H1 (cell line): ENCODE measurements around the gene C3orf52. TPM values are rescaled to one million over a fixed set of nuclear protein-coding genes. Genes with fewer than 3 reads are reported as not detected.

Source experiments
- RAD21 ChIP-seq, 2 experiments: IDR thresholded peaks in 1 of 2; conservative IDR thresholded peaks in 1 of 2; 2 replicates each; pipeline ENCODE4 v1.6.1; 2011; ENCODE audit warnings: low read depth in 2 of 2, low read length in 2 of 2, improper control_type of control experiment in 1 of 2, inconsistent platforms in 1 of 2, mild to moderate bottlenecking in 1 of 2, moderate library complexity in 1 of 2
- SAP30 ChIP-seq: fragments of 300-600 bp; sonication (generic); IDR thresholded peaks from 2 replicates; pipeline ENCODE4 v1.7.1; 2012; ENCODE audit warnings: low read length, moderate library complexity, mild to moderate bottlenecking, inconsistent platforms; ENCODE audit not compliant: insufficient read depth, insufficient replicate concordance
- polyA plus RNA-seq, 7 experiments: library from polyadenylated mRNA; depleted of rRNA in 3 of 7; stranded (reverse) in 5 of 7; unstranded in 2 of 7; fragments of >200 nt in 5 of 7; fragments of 200-250 nt in 2 of 7; gene quantifications; 1 replicate in 5 of 7; 2 replicates in 1 of 7; 4 replicates in 1 of 7; pipeline versions ENCODE4 v1.2.1 to v1.2.3, GENCODE V29; 2011 to 2013; ENCODE audit warnings: missing spikeins in 2 of 7, mixed read lengths in 2 of 7
- total RNA-seq: library from RNA; stranded (reverse); fragmentation: NEBNext Ultra II Directional; extraction: Animal tissue kit (Norgen Biotek cat#: 25700); gene quantifications from 2 replicates; pipeline ENCODE4 v1.2.1, GENCODE V29; 2021

Gene C3orf52
- total and polyA plus RNA-seq, 2 of the 8 experiments (the other 6 are each of a cell fraction or from before 2014, with no cell fraction given), result 9.7 to 13.1 TPM

DNA sequence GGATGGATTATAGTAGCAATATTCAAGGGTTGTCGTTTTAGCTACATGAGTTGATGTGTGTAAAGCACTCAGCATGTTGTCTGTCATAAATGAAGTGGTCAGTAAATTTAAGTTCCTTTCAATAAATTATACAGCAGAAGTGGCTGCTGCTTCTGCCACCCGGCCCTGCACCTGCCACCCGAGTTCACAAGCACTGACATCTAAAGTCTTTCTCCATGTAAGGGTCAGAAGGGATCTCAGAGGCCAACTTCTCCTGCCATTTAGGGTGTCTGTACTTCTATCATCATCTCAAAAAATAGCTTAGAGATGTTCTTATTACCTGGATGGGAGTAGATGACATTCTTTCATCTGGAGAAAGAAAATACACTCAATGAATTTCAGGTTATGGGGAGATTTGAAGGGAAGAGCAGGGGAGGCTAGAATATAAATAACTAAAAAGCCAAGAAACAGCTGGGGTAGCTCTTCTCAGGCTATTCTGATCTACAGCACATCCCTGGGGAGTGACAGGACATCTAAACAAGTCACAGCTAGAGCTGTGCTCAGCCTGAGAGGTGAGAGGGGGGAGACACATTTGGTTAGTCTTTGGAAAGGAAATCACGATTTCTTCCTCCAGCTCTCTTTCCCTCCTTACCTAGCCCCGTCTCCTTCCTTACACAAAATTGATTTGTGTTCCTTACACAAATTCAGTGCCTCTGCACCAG, 38.9 kb downstream of the C3orf52 start (continued):
- TF ChIP-seq SAP30 (no peak), RAD21 (IDR thresholded peaks at IDR 0.05 in 1 of 2, conservative IDR thresholded peaks at IDR 0.05 in 1 of 2; ENCODE audit: low read depth in 2 of 2, low read length in 2 of 2) (no peak)
